CD14-positive monocyte (primary cell): ENCODE measurements around the gene ABHD16A. TPM values are rescaled to one million over a fixed set of nuclear protein-coding genes. Genes with fewer than 3 reads are reported as not detected.
A peak's percentile ranks its signal among the peaks of the same experiment; 100 is the strongest.

Experiments
- DNase-seq, 3 donors: peaks; one replicate each; pipeline ENCODE4 v3.0.0-alpha.2; 2011 to 2022
- H2AFZ ChIP-seq: 2 replicates; pipeline ENCODE4 v1.6.0; 2012; ENCODE audit warnings: mild to moderate bottlenecking, low read depth, low read length, inconsistent platforms; ENCODE audit not compliant: insufficient read depth, poor library complexity, severe bottlenecking
- H3K27ac ChIP-seq, 2 donors: 1 replicate in 1 of 2; 2 replicates in 1 of 2; pipeline ENCODE4 v1.5.1; 2012 to 2013; ENCODE audit warnings: low read length in 2 of 2, control low read depth in 1 of 2, inconsistent platforms in 1 of 2, low read depth in 1 of 2, mild to moderate bottlenecking in 1 of 2
- H3K27me3 ChIP-seq, 2 donors: one replicate each; pipeline versions ENCODE4 v1.6.0 to v1.6.1; 2011 to 2013; ENCODE audit warnings: low read length in 2 of 2; ENCODE audit not compliant: control insufficient read depth in 2 of 2, insufficient read depth in 2 of 2
- H3K36me3 ChIP-seq, 2 donors: replicated peaks in 1 of 2; 1 replicate in 1 of 2; 2 replicates in 1 of 2; pipeline versions ENCODE4 v1.5.1 to v1.6.1; 2012 to 2013; ENCODE audit warnings: low read length in 2 of 2, control low read depth in 1 of 2, inconsistent platforms in 1 of 2, mild to moderate bottlenecking in 1 of 2; ENCODE audit not compliant: insufficient read depth in 2 of 2, control insufficient read depth in 1 of 2
- H3K4me1 ChIP-seq, 2 donors: 1 replicate in 1 of 2; 2 replicates in 1 of 2; pipeline versions ENCODE4 v1.5.1 to v1.6.1; 2012 to 2013; ENCODE audit warnings: low read length in 2 of 2, control low read depth in 1 of 2, inconsistent platforms in 1 of 2, mild to moderate bottlenecking in 1 of 2, moderate library complexity in 1 of 2; ENCODE audit not compliant: insufficient read depth in 2 of 2, control insufficient read depth in 1 of 2
- H3K4me2 ChIP-seq: replicated peaks from 2 replicates; pipeline ENCODE3; 2012; ENCODE audit warnings: low read length, moderate library complexity, mild to moderate bottlenecking; ENCODE audit not compliant: poor library complexity, severe bottlenecking; ENCODE audit errors: extremely low read depth
- H3K4me3 ChIP-seq, 3 experiments: fragments of 200-600 bp in 1 of 3; sonication (generic) in 1 of 3; replicated peaks in 1 of 3; 1 replicate in 2 of 3; 2 replicates in 1 of 3; pipeline ENCODE4 v1.5.1; 2011 to 2013; ENCODE audit warnings: low read length in 3 of 3, mild to moderate bottlenecking in 3 of 3, control low read depth in 2 of 3, low read depth in 2 of 3, inconsistent platforms in 1 of 3, moderate library complexity in 1 of 3
- H3K79me2 ChIP-seq: 2 replicates; pipeline ENCODE4 v1.6.0; 2012; ENCODE audit warnings: mild to moderate bottlenecking, control low read depth, inconsistent platforms, low read length, moderate library complexity; ENCODE audit not compliant: insufficient read depth
- H3K9ac ChIP-seq: 2 replicates; pipeline ENCODE4 v1.6.0; 2017; ENCODE audit warnings: low read length, mild to moderate bottlenecking; ENCODE audit not compliant: insufficient read depth, poor library complexity, severe bottlenecking
- H3K9me3 ChIP-seq, 2 donors: replicated peaks in 1 of 2; 1 replicate in 1 of 2; 2 replicates in 1 of 2; pipeline versions ENCODE4 v1.5.1 to v1.6.1; 2012 to 2013; ENCODE audit warnings: low read length in 2 of 2, control low read depth in 1 of 2; ENCODE audit not compliant: control insufficient read depth in 1 of 2, insufficient read depth in 1 of 2
- H4K20me1 ChIP-seq: 2 replicates; pipeline ENCODE4 v1.6.0; 2012; ENCODE audit warnings: mild to moderate bottlenecking, low read length, control low read depth, moderate library complexity; ENCODE audit not compliant: insufficient read depth
- H3K27ac Mint-ChIP-seq, 7 donors: one replicate each; pipeline ENCODE4 v1.8.0; 2020; ENCODE audit warnings: mild to moderate bottlenecking in 7 of 7, mixed read lengths in 7 of 7, moderate library complexity in 6 of 7, inconsistent platforms in 2 of 7
- H3K27me3 Mint-ChIP-seq, 3 donors: one replicate each; pipeline ENCODE4 v1.8.0; 2021 to 2022; ENCODE audit warnings: low read depth in 3 of 3, mild to moderate bottlenecking in 3 of 3, mixed read lengths in 3 of 3, moderate library complexity in 3 of 3, inconsistent platforms in 1 of 3
- H3K36me3 Mint-ChIP-seq, 2 donors: one replicate each; pipeline ENCODE4 v1.8.0; 2020; ENCODE audit warnings: mixed read lengths in 2 of 2, inconsistent platforms in 1 of 2, mild to moderate bottlenecking in 1 of 2
- H3K4me1 Mint-ChIP-seq: one replicate; pipeline ENCODE4 v1.8.0; 2020; ENCODE audit warnings: mild to moderate bottlenecking, mixed read lengths
- H3K4me3 Mint-ChIP-seq, 2 donors: one replicate each; pipeline ENCODE4 v1.8.0; 2020; ENCODE audit warnings: mild to moderate bottlenecking in 2 of 2, mixed read lengths in 2 of 2, moderate library complexity in 1 of 2
- H3K9me3 Mint-ChIP-seq, 7 donors: one replicate each; pipeline ENCODE4 v1.8.0; 2020 to 2022; ENCODE audit warnings: mixed read lengths in 7 of 7, mild to moderate bottlenecking in 6 of 7, moderate library complexity in 6 of 7, inconsistent platforms in 2 of 7
- WGBS: methylation state at CpG from one replicate; pipeline ENCODE4 v1.1.5; 2013; ENCODE audit warnings: missing lambda C conversion rate; ENCODE audit not compliant: insufficient coverage; 5-methylcytosine and 5-hydroxymethylcytosine counted together
- intact Hi-C, 2 donors: fragments of 100-400 bp; cut with micrococcal nuclease; formaldehyde crosslinking; loops; one replicate each; pipeline versions ENCODE4 v1.15.0 to v1.15.1; 2023
- polyA plus RNA-seq, 3 donors: library from polyadenylated mRNA; depleted of rRNA in 1 of 3; unstranded in 2 of 3; stranded (reverse) in 1 of 3; fragments of 300-500 nt in 2 of 3; fragments of >200 nt in 1 of 3; fragmentation: Illumina TruSeq in 2 of 3; gene quantifications; 1 replicate in 2 of 3; 2 replicates in 1 of 3; pipeline ENCODE4 v1.2.3, GENCODE V29; 2012 to 2021
- TF ChIP-seq, protein P1 (sequence below): fragments of 200-600 bp; IDR thresholded peaks from one replicate; pipeline ENCODE4 v1.8.0; 2022; ENCODE audit warnings: antibody characterized with exemption, mild to moderate bottlenecking

ABHD16A gene
- polyA plus RNA-seq, 3 donors: 53.0 to 122 (median 56.0) TPM

GRCh38 chr6:31676904-31677303, 26.2 kb downstream of the ABHD16A start:
- H3K27ac ChIP-seq: no peak overlapping the region
- H3K27me3 ChIP-seq: no peaks in the 10 kb centered on the region
- no peaks in the 10 kb centered on the region for H3K9me3 ChIP-seq
- H2AFZ ChIP-seq: no peak overlapping the region
- intact Hi-C loops: loop anchor here (5.0 to 10.0 kb wide), 2 partner anchors 90 to 278 kb away; partner anchors contain the start of genes NELFE (in 1 of the 2) and SKIC2 (in 1 of the 2)
- Mint-ChIP-seq H3K27me3 (peaks cover 3 to 6% (median 5%) of the 10 kb centered on the region in 3 donors), H3K4me1 (peaks cover 26% of the 10 kb centered on the region), H3K9me3 (peaks cover 0 to 4% (median 0%) of the 10 kb centered on the region in 7 donors), H3K27ac (no peak overlapping the region), H3K36me3 (peaks cover 23 to 27% of the 10 kb centered on the region in 2 donors), H3K4me3 (no peak overlapping the region)
- H3K79me2 ChIP-seq: no peaks in the 10 kb centered on the region
- no peak overlapping the region for H3K9ac ChIP-seq
- no peak overlapping the region for H3K4me3 ChIP-seq
- H3K36me3 ChIP-seq: peaks cover 14 to 22% of the 10 kb centered on the region in 2 donors
- no peak for DNase-seq
- no peak overlapping the region for H3K4me2 ChIP-seq
- H3K4me1 ChIP-seq: peaks cover 16 to 18% of the 10 kb centered on the region in 2 donors
- 85% methylated on average over 4 of the region's 6 CpGs for WGBS
- TF ChIP-seq, protein P1, sequence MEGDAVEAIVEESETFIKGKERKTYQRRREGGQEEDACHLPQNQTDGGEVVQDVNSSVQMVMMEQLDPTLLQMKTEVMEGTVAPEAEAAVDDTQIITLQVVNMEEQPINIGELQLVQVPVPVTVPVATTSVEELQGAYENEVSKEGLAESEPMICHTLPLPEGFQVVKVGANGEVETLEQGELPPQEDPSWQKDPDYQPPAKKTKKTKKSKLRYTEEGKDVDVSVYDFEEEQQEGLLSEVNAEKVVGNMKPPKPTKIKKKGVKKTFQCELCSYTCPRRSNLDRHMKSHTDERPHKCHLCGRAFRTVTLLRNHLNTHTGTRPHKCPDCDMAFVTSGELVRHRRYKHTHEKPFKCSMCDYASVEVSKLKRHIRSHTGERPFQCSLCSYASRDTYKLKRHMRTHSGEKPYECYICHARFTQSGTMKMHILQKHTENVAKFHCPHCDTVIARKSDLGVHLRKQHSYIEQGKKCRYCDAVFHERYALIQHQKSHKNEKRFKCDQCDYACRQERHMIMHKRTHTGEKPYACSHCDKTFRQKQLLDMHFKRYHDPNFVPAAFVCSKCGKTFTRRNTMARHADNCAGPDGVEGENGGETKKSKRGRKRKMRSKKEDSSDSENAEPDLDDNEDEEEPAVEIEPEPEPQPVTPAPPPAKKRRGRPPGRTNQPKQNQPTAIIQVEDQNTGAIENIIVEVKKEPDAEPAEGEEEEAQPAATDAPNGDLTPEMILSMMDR: no peak
- H4K20me1 ChIP-seq: no peaks in the 10 kb centered on the region

- peaks cover 21% of the 10 kb centered on the region for H3K4me1 Mint-ChIP-seq
- Histone ChIP-seq H3K79me2 (no peaks in the 10 kb centered on the region), H3K4me2 (no peak overlapping the region), H3K4me1 (peaks cover 12 to 14% of the 10 kb centered on the region in 2 donors), H3K9ac (no peak overlapping the region), H4K20me1 (no peaks in the 10 kb centered on the region), H3K4me3 (no peak overlapping the region), H3K9me3 (no peaks in the 10 kb centered on the region), H3K36me3 (peaks cover 19 to 27% of the 10 kb centered on the region in 2 donors), H3K27me3 (no peaks in the 10 kb centered on the region), H2AFZ (no peak overlapping the region), H3K27ac (no peak overlapping the region)
- peaks cover 0 to 6% (median 0%) of the 10 kb centered on the region in 7 donors for H3K9me3 Mint-ChIP-seq
- intact Hi-C loops: loop anchor here (5.0 to 10.0 kb wide), 2 partner anchors 91 to 278 kb away; partner anchors contain the start of genes NELFE (in 1 of the 2) and SKIC2 (in 1 of the 2)
- no peak overlapping the region for H3K4me3 Mint-ChIP-seq
- H3K27ac Mint-ChIP-seq: peak overlapping the region in 3 of 7 donors; percentile 1 to 41 (median 12)
- no peak for DNase-seq
- TF ChIP-seq, protein P1: no peak
- H3K36me3 Mint-ChIP-seq: peaks cover 28 to 32% of the 10 kb centered on the region in 2 donors
- 42% methylated on average over 4 of the region's 4 CpGs for WGBS
- peaks cover under 1 to 5% (median 2%) of the 10 kb centered on the region in 3 donors for H3K27me3 Mint-ChIP-seq
Observed at GRCh38 chr6:31676322-31676903, 26.7 kb downstream of the ABHD16A start.
